ENCODE measurements around the gene MAML2.

MAML2 gene

DNA sequence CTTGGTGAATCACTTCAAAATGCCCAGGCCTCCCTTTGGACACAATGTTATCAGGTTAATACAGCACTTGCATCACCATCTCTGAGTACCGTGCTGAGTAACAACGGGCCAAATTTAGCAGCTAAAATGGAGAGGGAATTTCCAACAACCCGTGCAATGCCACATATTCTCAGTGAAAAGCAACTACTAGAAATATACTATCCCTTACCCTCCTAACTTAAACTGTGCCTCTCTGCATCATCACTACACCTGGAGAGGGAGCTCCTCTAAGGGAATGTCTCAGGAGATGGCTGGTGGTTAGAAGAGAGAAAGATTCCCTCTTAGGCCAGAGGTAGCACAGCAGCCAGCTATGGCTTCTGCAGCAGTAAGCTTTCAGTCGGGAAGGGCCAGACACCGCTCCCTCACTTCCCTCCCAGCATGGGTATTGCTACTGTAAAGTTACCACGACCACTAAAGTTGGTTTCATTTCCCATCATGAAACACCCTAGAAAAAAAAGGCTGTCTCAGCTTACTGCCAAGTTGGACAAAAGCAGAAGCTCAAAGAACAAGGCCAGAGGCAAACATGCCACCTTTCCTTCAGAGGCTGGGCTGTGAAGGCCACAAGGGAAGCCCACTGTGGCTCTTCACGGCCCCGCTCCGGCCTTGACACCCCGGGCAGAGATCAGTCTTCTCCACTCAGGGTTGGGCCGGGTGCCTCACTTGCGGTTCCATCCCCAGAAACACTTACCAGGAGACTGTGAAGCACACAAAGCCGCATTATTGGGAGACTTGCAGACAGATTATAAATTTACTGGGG is 3.9 kb downstream of the MAML2 start:
- no peak for DNase-seq

DNA sequence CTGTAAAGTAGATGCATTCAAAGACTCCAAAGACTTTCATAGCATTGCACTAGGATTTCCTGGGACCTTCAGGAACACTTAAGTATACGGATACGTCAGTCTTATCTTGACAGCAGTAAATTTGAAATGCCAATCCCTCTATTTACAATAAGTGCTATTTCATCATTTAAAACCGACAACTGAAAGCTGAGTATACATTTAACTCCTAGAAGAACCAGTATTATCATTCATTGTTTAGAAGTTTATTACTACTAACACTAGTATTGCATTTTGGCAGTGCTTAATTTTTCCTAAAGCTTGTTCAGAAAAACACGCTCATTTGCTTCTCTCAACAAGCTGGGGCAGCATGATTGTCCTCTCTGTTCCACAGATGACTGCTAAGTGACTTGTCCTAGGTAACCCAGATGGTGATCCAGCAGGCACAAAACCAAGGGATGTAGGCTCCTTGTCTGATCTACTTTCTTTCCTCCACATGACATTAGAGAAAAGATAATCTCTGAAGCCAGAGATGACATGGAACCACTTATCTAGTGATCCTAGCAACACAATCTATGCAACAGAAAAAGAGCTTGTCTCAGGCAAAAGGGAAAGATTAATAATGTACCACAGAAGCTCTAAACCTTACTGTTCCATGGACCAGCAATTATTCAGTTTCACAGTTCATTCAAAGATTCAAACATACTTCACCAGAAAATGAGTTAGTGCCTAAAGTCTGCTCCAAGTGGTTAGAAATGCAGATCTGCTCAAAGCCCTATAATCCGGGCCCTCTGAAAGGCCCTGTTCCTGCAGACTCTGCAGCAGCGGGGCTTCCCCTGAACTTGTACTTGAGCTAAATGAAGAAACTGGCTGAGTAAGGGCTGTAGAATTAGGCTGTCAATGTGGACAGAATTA is 5.2 kb downstream of the MAML2 start:
- no peak for DNase-seq

DNA sequence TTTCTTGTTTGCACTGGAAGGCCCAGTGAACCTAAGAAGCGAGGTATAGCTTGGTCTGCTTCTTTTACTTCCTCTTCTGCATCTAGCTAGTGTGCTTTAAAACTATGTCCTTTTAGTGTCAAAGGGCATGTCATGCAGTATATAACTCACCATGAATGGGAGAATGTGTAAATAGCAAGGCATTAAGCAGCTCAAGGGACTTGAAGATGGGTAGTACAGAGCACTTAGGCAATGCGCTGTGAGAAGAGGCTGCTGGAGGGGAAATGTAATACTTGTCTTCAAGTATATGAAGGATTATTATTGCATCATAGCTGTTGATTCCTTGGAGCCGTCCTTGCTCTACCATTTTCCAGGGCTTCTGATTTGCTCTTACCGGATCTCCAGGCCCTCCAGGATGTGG is 7.6 kb downstream of the MAML2 start:
- no peak for DNase-seq

DNA sequence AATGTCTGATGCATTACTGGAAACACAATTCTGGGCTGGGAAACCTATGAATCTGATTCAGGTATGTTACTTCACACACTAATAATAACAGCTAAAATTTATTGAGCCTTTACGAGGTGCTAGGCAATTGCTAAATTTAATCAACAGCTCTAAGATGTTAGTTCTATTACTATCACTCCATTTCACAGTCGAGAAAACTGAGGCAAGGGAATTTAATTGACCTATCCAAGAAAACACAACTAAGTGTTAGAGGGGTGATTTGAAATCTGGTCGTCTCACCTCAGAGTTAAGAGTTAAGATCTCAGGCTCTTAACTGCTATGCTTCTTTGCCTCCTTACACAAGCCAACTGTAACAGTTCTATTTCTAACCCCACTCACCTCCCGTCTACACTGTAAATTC is 8.8 kb downstream of the MAML2 start:
- no peak for DNase-seq

DNA sequence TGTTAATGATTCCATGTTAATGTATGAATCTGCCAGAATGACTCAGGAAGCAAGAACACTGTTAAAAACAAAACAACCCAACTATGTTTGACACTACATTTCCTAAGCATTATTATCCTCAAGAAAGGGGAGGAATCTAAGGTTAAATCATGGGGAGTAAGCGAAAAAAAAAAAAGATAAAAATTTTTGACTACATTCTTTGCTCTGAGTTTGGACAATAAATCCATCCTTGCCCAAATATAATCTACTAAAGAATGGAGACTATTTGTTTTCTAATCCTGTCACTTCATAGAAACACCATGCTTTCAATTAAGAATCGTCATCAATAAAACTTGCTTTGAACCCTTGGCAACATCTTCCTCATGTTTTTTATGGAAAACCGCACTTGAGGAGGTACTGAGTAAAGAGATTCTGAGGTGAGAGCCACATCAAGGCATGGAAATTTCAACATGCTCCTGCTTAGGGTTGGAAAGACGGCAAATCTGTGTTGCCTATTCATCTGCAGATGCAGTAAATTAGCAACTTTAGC is 9.7 kb downstream of the MAML2 start:
- DNase-seq = no peak

DNA sequence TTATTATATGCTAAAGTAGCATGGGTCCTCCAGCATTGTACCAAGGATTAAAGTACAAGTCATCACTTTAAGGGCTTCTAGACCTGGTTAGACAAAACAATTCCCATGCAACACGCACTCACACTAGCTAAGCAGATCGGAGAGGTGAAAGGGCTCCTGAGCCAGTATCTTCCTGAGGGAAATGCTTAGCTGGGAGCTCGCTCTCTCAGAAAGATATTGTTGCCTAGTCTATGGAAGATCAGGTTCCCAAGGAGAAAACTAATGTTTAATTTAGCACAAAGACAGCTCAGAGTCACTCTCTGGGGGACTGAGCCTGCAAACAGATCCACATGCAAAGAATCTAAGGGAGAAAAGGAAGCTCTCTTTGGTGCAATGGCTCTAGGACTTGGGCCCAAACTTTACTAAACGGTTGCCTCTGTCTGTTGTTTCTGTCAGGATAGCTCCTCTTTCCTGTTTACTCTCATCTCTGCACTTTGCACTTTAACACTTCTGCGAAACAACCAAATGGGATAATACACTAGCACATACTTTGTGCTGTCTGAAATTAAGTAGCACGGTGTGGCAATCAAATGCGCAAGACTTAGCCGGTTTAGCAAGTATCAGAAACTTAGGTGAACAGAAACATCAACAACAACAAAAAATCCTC is 10.7 kb downstream of the MAML2 start:
- DNase-seq = no peak

DNA sequence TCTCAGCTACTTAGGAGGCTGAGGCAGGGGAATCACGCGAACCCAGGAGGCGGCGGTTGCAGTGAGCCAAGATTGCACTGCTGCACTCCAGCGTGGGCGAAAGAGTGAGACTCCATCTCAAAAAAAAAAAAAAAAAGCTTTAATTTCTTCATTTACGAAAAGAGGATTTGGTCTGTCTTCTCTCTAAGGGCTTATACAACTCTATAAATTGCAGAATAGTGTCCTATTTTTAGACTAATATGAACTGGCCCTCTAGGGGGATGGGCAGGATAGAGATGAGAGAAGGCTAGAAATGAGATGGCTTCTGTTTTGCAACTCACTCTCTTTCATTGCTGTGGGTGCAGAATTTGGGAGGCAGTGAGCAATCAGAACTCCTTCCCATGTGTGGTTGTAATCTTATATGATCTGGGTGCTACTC is 11.3 kb downstream of the MAML2 start:
- DNase-seq = no peak

DNA sequence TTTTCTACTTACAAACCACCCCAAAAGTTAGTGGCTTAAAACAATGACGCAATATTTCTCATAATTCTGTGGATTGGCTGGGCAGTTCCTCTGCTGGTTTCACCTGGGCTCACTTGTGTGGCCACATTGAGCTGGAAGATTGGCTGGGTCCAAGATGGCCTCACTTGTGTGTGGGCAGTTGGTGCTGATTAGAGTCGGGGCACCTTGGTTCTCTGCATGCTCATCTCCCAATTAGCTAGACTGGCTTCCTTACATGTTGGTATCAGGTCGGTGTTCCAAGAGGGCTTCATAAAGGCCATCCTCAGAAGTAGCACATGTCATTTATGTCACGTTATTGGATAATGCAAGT is 12.5 kb downstream of the MAML2 start:
- no peak for DNase-seq

DNA sequence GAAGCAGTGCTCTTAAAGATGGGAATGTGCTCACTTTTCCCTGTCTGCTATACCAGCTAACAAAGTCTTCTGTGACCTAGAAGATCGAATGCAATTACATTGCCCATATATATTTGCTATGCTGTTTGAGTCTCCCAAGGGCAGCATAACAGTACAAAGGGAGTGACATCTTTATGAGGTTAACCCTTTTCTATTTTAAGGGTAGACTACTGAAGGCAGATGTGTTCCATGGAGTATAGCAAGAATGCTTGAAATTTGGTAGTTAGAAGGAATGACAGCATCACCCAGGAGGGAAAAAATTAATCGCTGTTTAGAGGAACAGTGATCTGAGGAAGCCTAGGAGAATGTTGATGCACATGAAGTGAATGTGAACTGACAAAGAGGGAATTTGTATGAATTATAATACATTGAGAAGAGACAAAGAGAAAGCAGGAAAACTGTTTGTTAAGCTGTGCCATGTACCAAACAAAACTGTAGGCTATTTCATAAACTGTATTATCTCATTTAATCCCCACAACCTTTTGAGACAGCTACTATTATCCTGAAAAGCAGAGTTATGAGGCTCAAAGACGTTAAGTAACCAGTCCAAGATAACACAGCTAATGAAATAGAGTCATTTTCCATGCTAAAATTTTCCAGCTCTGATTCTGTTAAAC is 13.0 kb downstream of the MAML2 start:
- no peak for DNase-seq

DNA sequence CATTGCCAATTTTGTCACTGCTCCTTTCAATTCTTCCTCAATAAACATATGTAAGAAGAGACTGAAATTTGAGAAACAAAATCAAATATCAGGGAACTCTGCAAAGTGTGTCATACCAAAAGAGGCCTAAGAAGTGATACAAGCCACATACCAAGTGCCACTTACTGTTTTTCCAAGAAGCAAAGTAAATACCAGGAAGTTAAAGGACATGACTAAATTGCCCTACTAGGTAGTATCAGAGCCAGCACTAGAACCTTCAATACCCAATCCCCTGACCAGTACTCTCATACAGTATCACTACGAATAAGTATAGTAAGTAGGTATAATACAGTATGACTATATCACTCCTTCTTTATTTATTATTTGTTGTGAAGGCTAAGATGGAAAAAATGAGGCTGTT is 13.6 kb downstream of the MAML2 start:
- DNase-seq = no peak

DNA sequence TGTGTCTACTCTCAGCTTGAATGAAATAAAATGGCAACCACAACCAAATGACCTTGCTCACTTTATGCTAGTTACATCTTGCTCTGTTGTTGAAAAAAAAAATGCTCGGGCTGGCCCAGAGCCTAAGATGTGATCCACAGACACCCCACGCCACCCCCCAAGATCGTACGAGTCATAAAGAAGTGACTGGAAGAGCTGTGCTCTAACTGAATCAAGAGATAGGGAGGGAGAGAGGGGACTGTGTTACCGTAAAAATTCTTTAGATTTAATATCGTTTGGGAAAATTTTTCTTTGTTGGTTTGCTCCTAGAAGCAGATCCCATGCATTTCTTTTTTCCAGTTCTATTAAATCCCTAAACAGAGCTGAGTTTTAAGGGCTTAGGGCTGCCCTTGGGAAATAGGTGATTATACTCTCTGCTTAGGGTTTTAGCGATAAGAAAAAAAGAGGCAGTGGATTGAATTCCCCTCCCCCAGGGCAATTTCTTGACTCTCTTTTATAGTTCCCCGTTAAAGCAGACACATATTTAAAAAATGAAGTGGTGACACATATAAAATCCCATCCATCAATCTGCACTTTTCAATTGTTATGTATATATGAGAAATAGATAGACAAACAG is 14.5 kb downstream of the MAML2 start:
- DNase-seq = no peak

DNA sequence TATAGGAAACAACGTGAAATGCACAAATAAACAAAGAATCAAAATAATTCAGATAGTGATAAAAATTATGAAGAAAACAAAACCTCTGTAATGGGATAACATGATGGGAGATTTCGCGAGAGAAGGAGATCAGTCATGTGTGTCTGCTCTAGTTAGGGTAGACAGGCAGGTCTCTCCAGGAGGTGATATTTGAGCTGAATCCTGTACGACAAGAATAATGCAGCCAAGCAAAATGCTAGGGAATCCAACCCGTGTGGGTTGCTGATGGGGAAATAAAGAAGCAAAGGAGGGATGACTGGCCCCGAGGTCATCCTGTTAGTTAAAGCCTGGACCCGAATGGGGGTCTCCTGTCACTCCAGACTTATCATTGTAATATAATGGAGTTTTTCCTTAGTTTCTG is 16.0 kb downstream of the MAML2 start:
- no peak for DNase-seq

DNA sequence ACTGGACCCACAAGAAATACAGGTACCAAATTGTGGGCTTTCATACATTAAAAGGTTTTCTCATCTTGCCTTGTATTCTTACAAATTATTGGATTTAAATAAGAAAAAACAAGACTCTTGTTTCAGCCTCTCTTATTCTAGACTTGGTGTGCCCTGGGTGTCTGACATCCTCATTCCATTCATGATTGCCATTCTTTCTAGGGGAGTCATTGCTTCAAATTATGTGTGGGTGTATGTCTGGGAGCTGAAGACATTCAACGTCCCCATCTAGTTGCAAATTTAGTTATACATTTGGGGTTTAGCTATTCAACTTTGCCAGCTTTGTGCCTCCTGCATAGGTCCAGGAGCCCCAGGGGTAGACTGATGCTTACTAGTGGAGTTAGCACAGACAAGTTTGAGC is 18.1 kb downstream of the MAML2 start:
- no peak for DNase-seq

DNA sequence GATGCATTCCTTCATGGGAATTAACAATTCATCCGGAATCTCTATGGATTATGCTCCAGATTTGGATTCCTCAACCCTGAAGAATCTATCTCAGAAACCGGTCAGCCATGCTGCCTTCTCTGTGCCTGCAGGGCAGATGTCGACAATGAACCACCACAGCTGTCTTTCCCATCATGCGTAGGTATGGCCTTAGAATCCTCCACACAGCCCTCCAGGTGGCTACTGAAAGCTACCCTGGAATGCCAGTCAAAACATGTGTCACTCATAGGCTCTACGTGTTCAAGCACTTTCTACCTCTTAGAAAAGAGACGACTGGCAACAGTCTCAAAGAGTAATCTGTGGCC is 19.4 kb downstream of the MAML2 start:
- DNase-seq = no peak

DNA sequence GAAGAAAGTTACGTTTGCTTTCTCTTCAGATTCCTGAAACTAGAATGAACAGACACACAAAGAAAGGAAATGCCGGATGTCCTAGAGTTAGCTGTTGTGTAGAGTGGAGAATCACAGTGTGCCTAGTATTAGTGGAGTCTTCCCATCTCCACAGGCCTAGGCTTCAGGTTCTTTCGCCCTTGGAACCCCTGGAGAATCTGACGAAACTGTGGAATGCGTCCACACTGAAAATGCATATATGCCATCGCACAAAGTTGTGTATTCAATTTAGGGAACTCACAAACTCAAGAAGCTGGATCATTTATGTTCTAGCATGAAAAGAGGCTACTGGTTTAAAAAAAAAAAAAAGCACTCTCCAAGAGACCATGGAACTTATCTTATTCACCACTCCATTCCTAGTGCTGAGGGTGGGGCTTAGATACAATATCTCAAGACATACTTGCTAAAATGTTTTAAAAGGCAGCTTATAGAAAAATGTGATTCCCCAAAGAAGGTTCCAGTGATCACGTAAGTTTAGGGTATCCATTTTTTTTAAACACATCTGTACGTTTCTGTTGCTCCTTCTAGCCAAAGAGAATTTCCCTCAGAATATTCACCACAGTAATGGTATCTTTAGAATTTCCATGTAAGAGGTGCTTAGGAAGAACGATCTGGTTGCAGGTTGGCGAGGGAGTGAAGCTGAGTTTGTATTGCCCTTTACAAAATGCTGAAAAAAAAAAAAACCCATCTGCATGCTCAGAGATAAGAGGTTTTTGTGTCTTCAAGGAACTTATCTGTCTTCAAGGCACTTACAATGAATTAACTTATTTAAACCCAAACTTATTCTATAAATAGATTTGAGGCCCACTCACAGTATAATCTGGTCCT is 20.0 kb downstream of the MAML2 start:
- DNase-seq = no peak

DNA sequence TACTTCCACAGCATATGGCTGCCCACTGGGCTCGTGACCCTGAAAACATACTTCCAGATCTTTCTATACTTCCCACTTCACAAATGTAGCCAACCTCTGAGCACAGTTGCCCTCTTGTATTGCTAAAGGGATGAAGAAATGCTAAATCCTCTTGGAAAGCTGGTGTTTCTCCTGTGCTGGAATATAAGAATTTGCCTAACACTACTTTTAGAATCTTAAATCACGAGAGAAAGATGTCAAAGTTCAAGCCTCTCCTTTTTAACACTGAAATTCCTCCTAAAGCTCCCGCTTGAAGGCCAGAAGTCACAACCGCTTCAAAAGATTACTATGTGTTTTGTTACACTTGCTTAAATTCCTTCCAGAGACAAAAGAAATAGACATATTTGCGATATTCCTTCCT is 21.9 kb downstream of the MAML2 start:
- DNase-seq = no peak

DNA sequence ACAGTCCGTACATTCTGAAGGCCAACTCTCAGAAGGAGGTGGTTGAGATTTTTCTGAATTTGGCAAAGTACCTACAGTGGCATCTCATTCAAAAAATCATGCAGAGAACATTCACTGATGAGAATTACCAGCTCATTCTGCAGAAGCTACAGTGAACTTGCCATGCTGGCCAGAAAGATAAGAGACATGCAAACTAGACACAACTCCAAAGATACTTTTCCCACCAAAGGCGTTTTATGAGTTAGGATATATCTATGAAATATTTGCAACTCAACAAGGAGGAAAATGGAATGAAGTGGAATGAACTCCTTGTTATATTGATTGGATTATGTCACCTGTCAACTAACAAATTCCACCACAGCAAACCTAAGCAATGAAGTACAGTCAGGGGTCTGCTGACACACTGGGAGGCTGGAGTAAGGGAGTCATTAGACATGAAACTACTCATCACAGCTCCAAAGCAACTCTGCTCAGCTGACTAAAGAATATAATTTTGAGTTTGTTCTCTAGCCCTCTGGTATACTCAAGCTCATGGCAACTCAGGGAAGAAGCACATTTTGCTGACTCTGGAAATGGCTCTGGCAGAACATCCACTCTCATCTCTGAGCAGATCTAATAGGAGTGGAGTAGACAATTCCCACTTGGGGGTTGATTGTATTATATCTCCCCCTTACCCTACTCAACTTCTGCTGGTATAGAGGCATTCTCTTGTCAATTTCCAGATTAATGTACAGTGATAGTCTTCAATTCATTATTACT is 22.9 kb downstream of the MAML2 start:
- no peak for DNase-seq

DNA sequence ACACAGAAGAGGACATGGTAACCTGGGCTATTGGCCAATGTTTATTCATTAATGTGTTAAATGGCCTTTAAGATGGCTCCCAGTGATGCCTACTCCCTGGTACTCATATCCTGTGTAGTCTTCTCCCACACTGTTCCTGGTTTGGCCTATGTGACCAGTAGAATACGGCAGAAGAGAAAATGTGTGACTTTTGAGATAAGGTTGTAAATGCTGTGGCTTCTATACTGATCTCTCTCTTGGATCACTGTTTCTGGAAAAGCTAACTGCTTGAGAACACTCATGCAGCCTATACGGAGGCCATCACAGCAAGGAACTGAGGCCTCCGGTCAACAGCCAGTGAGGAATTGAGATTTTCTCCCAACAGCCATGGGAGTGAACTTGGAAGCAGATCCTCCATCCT is 24.1 kb downstream of the MAML2 start:
- no peak for DNase-seq

DNA sequence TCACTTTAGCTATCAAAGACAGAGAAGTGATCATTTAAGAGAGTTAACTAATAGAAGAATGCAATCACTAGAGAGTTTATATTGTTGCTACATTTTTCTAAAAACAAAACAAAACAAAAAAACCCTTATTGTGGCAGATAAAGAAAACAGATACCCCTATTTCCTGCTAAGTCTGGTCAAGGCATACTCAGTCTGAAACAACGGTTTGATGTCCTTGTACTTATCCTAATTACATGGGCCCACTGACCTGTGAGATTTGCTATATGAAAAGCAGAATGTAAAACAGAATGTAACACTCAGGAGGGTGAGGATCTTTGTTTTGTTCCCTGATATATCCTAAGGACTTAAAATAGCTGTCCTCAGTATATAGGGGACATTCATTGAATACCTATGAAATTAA is 24.6 kb downstream of the MAML2 start:
- DNase-seq = no peak

DNA sequence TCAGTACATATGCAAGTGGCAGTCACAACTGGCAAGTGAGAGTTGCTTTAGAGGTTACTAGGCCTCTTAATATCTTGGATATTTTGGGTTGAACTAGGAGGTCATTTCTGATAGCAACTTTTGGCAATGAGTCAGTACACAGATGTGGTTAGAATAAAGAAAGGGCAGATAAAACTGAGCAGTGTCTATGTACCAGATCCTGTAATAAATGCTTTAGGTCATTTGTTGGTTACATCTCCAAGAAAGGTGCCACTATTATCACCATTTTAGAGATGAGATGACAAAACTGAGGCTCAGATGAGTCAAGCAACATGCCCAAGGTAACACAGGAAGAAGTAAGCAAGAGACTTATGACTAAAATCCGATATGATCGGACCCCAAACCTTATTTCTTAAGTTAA is 25.0 kb downstream of the MAML2 start:
- no peak for DNase-seq

DNA sequence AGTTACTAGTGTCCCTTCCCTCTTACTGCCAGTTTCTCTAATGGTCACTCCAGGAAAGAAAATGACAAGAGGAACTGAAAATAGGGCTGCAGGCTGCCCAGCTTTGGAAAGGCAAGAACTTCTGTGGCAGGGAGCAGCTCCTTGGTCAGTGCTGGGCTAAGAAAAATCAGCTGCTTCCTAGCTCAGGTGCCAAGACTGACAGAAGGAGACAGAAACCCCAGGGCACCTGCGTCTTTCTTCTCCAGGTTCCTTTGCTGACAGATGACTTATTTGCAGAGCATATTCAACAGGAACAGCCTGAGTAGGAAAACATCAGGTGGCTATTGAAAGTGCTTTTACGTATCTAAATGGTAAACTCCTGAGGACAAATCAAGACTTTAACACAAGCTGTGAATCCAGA is 25.4 kb downstream of the MAML2 start:
- no peak for DNase-seq
